SU-DHL-6 (cell line): ENCODE results near the gene SMIM26.

ENCODE experiments used
- CTCF ChIP-seq: fragments of 200-600 bp; sonication (generic); IDR thresholded peaks from one replicate; pipeline ENCODE4 v1.5.1; 2017; ENCODE audit warnings: antibody characterized with exemption, mild to moderate bottlenecking, low read length, moderate library complexity; ENCODE audit not compliant: insufficient read depth, poor library complexity, severe bottlenecking
- EZH2phosphoT487 ChIP-seq: fragments of 200-600 bp; sonication (generic), shearing (Covaris generic); conservative IDR thresholded peaks from 2 replicates; pipeline ENCODE4 v1.6.1; 2018; ENCODE audit warnings: mild to moderate bottlenecking, antibody characterized with exemption, low read length, moderate library complexity, mixed read lengths

GRCh38 chr20:18537651-18538050, 29.6 kb upstream of the SMIM26 start:
- no peak for TF ChIP-seq EZH2phosphoT487
- no peak for TF ChIP-seq CTCF
